ACHN (cell line): Measurements from ENCODE around the gene BAX.

Experiments
- DNase-seq: peaks from one replicate; pipeline ENCODE4 v3.0.0-alpha.2; 2015
- in situ Hi-C: cut with HindIII; loops from 2 replicates; pipeline ENCODE4 v1.10.0; 2017; ENCODE audit warnings: low sequenced_read_pairs, low pct_ligation_motif_present, low pct_unique_long_range_greater_than_20kb

Gene BAX

GRCh38 chr19:48958006-48958405 lies 3.3 kb downstream of the BAX start:
- DNase-seq: no peak
- in situ Hi-C loops: no loop called here

GRCh38 chr19:48959341-48960239 lies 4.9 kb downstream of the BAX start:
- DNase-seq: no peak
- in situ Hi-C loops: no loop called here

DNA sequence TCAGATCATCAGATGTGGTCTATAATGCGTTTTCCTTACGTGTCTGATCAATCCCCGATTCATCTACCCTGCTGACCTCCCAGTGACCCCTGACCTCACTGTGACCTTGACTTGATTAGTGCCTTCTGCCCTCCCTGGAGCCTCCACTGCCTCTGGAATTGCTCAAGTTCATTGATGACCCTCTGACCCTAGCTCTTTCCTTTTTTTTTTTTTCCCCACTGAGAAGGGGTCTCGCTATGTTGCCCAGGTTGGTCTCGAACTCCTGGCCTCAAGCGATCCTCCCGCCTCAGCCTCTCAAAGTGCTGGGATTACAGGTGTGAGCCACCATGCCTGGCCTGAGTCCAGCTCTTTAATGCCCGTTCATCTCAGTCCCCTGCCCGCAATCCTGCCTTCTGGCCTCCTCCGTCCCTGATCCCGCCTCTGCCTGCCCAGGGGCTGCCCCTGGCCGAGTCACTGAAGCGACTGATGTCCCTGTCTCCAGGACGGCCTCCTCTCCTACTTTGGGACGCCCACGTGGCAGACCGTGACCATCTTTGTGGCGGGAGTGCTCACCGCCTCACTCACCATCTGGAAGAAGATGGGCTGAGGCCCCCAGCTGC lies 6.5 kb downstream of the BAX start:
- DNase-seq: no peak
- in situ Hi-C loops: no loop called here

DNA sequence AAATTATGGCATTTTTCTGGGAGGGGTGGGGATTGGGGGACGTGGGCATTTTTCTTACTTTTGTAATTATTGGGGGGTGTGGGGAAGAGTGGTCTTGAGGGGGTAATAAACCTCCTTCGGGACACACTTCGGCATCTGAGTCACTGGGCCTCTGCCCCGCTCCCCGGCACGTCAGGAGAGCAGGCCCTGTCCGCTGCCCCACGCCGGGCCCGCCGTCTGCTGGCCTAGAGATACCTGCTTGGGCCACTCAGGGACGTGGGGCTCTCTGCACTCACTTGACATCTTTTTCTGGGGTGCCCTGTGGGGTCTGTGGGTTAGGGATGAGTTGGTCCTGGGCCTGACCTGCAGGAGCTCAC lies 7.0 kb downstream of the BAX start:
- in situ Hi-C loops: no loop called here
- DNase-seq: no peak

DNA sequence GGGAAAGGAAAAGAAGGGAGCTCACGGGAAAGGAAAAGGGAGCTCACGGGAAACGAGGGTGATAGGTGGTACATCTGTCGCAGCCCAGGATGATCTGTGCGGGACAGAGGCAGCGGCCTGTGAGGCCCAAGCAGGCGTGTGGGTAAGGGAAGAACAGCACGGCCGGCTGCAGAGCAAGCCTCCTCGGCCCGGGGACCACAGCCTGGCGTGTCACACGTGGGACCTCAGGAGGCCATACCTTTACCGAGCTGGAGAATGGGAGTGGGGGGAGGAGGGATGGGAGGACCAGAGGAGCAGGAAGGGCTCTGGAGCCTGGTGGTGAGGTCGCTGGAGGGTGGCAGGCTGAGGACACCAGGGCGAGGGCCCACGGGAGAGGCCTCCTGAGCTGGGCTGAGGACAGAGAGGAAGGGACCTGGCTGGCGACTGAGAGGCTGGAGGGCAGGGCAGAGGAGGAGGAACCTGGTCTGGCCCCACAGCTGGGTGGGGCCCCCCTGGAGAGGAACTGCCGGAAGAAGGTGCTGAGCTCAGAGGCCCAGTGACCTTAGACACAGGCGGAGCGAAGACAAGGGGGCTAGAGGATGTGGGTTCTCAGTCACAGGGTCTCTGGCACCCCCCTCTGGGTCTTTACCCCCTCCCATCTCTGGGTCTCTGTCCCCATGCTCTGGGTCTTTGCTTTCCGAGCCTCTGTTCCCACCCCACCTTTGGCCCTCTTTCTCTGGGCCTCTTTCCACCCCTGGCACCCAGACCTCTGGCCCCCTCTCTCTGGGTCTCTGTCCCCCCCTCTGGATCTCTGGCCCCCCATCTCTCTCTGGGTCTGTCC lies 7.6 kb downstream of the BAX start:
- in situ Hi-C loops: no loop called here
- peak; percentile 55 for DNase-seq

GRCh38 chr19:48962849-48963165 lies 8.1 kb downstream of the BAX start:
- in situ Hi-C loops: no loop called here

GRCh38 chr19:48963371-48964204 lies 8.9 kb downstream of the BAX start:
- DNase-seq: peak; percentile 64
- in situ Hi-C loops: no loop called here

More at GRCh38 chr19:48962849-48963165, 8.1 kb downstream of the BAX start:
- no peak for DNase-seq

GRCh38 chr19:48964205-48965039 lies 9.7 kb downstream of the BAX start:
- DNase-seq: peak; percentile 34
- in situ Hi-C loops: no loop called here

- peak; percentile 92 for DNase-seq
- in situ Hi-C loops: no loop called here
Observed at GRCh38 chr19:48965040-48965805, 10.5 kb downstream of the BAX start, which contains the start of gene FTL. Gene FTL (plus strand): TSS chr19:48965309. CDS start chr19:48965508, 199 bp downstream.

- peak; percentile 63 for DNase-seq
- in situ Hi-C loops: no loop called here
Observed at GRCh38 chr19:48965806-48966540, 11.3 kb downstream of the BAX start.

GRCh38 chr19:48966541-48967345 lies 12.1 kb downstream of the BAX start:
- no peak for DNase-seq
- in situ Hi-C loops: no loop called here

GRCh38 chr19:48967346-48968178 lies 12.9 kb downstream of the BAX start:
- in situ Hi-C loops: no loop called here
- DNase-seq: peak; percentile 32

- in situ Hi-C loops: no loop called here
Observed at GRCh38 chr19:48968179-48968661, 13.5 kb downstream of the BAX start.

DNA sequence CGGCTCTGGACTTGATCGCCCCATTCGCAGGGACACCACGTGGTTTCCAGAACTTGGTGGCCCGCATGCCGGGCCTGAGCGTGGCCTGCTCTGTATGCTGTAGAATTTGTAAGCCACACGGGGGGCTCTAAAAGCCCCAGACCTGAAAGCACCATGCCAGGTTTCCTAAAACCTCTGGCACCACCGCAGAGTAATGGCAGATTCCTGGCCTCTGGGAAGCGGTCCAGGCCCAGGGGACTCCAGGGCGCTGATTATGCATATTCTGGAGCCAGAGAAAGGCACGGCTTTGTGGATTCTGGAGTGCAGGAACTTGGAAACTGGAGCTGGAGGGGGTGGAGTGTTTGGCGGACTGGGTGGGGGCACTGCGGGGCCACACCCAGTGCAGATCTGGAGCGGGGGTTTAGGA lies 14.1 kb downstream of the BAX start:
- DNase-seq: no peak
- in situ Hi-C loops: no loop called here

More at GRCh38 chr19:48968179-48968661, 13.5 kb downstream of the BAX start:
- no peak for DNase-seq
